Measurements from ENCODE around the gene BTBD8.

Gene BTBD8

DNA sequence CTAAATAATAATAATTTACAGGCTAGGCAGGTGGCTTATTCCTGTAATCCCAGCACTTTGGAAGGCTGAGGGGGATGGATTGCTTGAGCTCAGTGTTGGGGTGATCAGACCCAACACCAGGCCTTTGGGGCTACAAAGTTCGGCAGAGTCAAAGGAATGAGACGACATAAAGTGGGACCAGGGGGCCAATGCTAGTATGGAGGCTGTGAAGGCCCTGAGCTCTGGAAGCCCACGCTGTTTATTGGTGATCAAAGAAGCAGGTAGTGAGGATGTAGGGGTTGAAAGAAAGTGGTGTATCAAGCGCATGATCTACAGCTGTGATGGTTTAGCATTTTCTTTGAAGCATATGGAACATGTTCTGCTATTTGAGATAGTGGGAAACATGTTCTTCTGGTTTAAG lies 5.6 kb downstream of the BTBD8 start:
- H3K36me3 ChIP-seq (ENCODE audit: low read depth), result no peaks in the 10 kb centered on the region
- H3K27me3 ChIP-seq (ENCODE audit: insufficient read depth, poor library complexity, severe bottlenecking), result no peaks in the 10 kb centered on the region
- ATAC-seq (ENCODE audit: low read depth), result no peak
- H3K4me1 ChIP-seq (ENCODE audit: insufficient read depth, poor library complexity, severe bottlenecking), result peaks cover 5% of the 10 kb centered on the region
- no peak for DNase-seq (ENCODE audit: low spot score)
- H3K27ac ChIP-seq (ENCODE audit: poor library complexity, severe bottlenecking), result no peak overlapping the region
- no peak overlapping the region for H3K4me3 ChIP-seq (ENCODE audit: severe bottlenecking)
- TF ChIP-seq, protein P1, sequence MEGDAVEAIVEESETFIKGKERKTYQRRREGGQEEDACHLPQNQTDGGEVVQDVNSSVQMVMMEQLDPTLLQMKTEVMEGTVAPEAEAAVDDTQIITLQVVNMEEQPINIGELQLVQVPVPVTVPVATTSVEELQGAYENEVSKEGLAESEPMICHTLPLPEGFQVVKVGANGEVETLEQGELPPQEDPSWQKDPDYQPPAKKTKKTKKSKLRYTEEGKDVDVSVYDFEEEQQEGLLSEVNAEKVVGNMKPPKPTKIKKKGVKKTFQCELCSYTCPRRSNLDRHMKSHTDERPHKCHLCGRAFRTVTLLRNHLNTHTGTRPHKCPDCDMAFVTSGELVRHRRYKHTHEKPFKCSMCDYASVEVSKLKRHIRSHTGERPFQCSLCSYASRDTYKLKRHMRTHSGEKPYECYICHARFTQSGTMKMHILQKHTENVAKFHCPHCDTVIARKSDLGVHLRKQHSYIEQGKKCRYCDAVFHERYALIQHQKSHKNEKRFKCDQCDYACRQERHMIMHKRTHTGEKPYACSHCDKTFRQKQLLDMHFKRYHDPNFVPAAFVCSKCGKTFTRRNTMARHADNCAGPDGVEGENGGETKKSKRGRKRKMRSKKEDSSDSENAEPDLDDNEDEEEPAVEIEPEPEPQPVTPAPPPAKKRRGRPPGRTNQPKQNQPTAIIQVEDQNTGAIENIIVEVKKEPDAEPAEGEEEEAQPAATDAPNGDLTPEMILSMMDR (IDR thresholded peaks at IDR 0.05; ENCODE audit: poor library complexity, severe bottlenecking), result no peak
- no peaks in the 10 kb centered on the region for H3K9me3 ChIP-seq (ENCODE audit: severe bottlenecking)

DNA sequence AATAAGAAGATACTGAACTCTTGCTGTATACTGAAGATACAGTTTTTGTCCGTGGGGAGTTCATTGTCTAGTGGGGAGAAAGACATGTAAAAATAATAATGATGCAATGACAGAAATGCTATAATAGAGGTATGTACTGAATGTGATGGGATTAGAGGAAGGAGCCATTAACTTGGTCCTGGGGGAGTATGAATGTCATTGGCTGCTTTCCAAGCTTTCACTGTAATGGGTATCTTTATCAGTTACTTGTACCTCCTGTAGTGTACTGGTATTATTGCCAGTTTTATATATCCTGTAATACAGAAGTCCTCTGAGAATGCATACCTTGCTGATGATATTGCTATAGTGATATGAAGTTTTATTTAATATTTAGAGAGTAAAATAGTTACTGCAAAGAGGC lies 7.4 kb downstream of the BTBD8 start:
- Histone ChIP-seq H3K36me3 (ENCODE audit: low read depth) (no peaks in the 10 kb centered on the region), H3K27ac (ENCODE audit: poor library complexity, severe bottlenecking) (no peak overlapping the region), H3K4me1 (ENCODE audit: insufficient read depth, poor library complexity, severe bottlenecking) (peaks cover 5% of the 10 kb centered on the region), H3K9me3 (ENCODE audit: severe bottlenecking) (no peaks in the 10 kb centered on the region), H3K27me3 (ENCODE audit: insufficient read depth, poor library complexity, severe bottlenecking) (no peaks in the 10 kb centered on the region), H3K4me3 (ENCODE audit: severe bottlenecking) (no peak overlapping the region)
- ATAC-seq (ENCODE audit: low read depth), result no peak
- TF ChIP-seq, protein P1 (IDR thresholded peaks at IDR 0.05; ENCODE audit: poor library complexity, severe bottlenecking), result no peak
- no peak for DNase-seq (ENCODE audit: low spot score)

DNA sequence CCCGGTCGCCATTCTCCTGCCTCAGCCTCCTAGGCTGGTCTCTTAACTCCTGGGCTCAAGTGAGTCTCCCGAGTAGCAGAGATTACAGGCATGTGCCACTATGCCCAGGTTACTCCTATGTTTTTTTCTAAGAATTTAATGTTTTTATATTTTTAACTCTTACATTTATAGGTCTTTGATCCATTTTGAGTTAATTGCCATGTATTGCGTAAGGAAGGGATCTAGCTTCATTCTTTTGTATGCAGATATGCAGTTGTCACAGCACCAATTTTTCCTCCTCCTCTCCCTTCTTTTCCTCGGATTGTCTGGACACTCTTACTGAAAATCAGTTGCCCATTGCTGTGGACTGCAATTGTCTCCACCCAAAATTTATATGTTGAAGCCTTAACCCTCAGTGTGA lies 11.5 kb downstream of the BTBD8 start:
- no peak overlapping the region for H3K4me3 ChIP-seq (ENCODE audit: severe bottlenecking)
- no peak overlapping the region for H3K27ac ChIP-seq (ENCODE audit: poor library complexity, severe bottlenecking)
- H3K4me1 ChIP-seq (ENCODE audit: insufficient read depth, poor library complexity, severe bottlenecking), result no peaks in the 10 kb centered on the region
- DNase-seq (ENCODE audit: low spot score) (no peak), ATAC-seq (ENCODE audit: low read depth) (no peak)
- TF ChIP-seq, protein P1 (IDR thresholded peaks at IDR 0.05; ENCODE audit: poor library complexity, severe bottlenecking), result no peak
- no peaks in the 10 kb centered on the region for H3K27me3 ChIP-seq (ENCODE audit: insufficient read depth, poor library complexity, severe bottlenecking)
- H3K9me3 ChIP-seq (ENCODE audit: severe bottlenecking), result no peaks in the 10 kb centered on the region
- no peaks in the 10 kb centered on the region for H3K36me3 ChIP-seq (ENCODE audit: low read depth)

DNA sequence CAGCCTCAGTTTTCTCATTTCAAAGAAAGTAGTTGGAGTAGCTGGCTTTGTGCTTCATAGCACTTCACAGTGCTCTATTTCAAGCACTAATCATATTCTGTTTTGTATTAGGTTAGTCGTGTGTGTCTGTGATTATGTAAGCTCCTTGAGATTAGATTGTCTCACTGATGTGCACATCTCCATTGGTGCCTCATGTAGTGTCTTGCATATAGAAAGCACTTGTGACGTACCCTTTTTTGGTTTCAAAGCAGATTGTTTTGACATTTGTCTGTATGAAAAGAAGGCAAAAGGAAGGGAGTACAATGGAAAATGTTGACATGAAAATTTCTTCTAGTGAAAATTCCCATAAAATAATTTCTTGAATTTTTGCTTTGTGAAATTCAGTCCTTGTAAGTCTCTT lies 13.9 kb downstream of the BTBD8 start:
- DNase-seq (ENCODE audit: low spot score) (no peak), ATAC-seq (ENCODE audit: low read depth) (no peak)
- H3K36me3 ChIP-seq (ENCODE audit: low read depth), result no peaks in the 10 kb centered on the region
- TF ChIP-seq, protein P1 (IDR thresholded peaks at IDR 0.05; ENCODE audit: poor library complexity, severe bottlenecking), result no peak
- H3K27ac ChIP-seq (ENCODE audit: poor library complexity, severe bottlenecking), result no peak overlapping the region
- H3K4me1 ChIP-seq (ENCODE audit: insufficient read depth, poor library complexity, severe bottlenecking), result no peaks in the 10 kb centered on the region
- H3K27me3 ChIP-seq (ENCODE audit: insufficient read depth, poor library complexity, severe bottlenecking), result no peaks in the 10 kb centered on the region
- H3K9me3 ChIP-seq (ENCODE audit: severe bottlenecking), result no peaks in the 10 kb centered on the region
- no peak overlapping the region for H3K4me3 ChIP-seq (ENCODE audit: severe bottlenecking)

DNA sequence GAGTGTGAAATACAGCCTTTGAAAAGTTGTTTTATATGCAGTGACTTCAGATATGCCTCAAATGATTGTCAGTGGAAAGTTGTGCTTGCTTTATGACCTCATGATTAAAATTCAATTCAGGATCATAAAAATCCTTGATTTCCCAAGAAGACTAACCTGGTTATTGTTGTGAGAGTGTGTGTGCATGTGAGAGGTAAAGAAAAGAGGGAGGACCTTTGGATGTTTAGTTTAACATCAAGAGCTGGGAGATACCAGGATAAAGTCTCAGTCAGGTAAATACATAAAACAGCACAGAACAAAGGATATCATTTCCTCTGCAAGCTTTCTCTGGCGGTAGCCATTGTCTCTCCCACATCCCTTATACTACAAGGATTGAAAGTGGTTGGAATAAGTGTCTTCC lies 14.4 kb downstream of the BTBD8 start:
- no peak for ATAC-seq (ENCODE audit: low read depth)
- Histone ChIP-seq H3K4me3 (ENCODE audit: severe bottlenecking) (no peak overlapping the region), H3K36me3 (ENCODE audit: low read depth) (no peaks in the 10 kb centered on the region), H3K27me3 (ENCODE audit: insufficient read depth, poor library complexity, severe bottlenecking) (no peaks in the 10 kb centered on the region), H3K4me1 (ENCODE audit: insufficient read depth, poor library complexity, severe bottlenecking) (no peaks in the 10 kb centered on the region), H3K27ac (ENCODE audit: poor library complexity, severe bottlenecking) (no peak overlapping the region), H3K9me3 (ENCODE audit: severe bottlenecking) (no peaks in the 10 kb centered on the region)
- no peak for DNase-seq (ENCODE audit: low spot score)
- TF ChIP-seq, protein P1 (IDR thresholded peaks at IDR 0.05; ENCODE audit: poor library complexity, severe bottlenecking), result no peak

Measured in RWPE2 (cell line).